Superior temporal gyrus (tissue), 1 donor: Measurements from ENCODE around the gene METTL15.
"Not testable (repeated sequence)": the region's sequence is repeated elsewhere in the genome, so short reads cannot be mapped to it uniquely, and the experiment has no call there.

Experiments used
- DNase-seq: peaks from one replicate; pipeline ENCODE4 v3.0.0-alpha.2; 2016; ENCODE audit errors: extremely low spot score

Gene METTL15

GRCh38 chr11:28296426-28296825 lies 188.2 kb downstream of the METTL15 start:
- no peak for DNase-seq

GRCh38 chr11:28298209-28298608 lies 190.0 kb downstream of the METTL15 start:
- DNase-seq = no peak

- no peak for DNase-seq
Measured at GRCh38 chr11:28303477-28304191, 195.4 kb downstream of the METTL15 start.

GRCh38 chr11:28315440-28315839 lies 207.3 kb downstream of the METTL15 start:
- no peak for DNase-seq

GRCh38 chr11:28318871-28319270 lies 210.7 kb downstream of the METTL15 start:
- DNase-seq = no peak

- no peak for DNase-seq
Measured at GRCh38 chr11:28323621-28324020, 215.4 kb downstream of the METTL15 start.

- not testable (repeated sequence) for DNase-seq
Measured at GRCh38 chr11:28332393-28332792, 224.2 kb downstream of the METTL15 start.

- DNase-seq = no peak
Measured at GRCh38 chr11:28337701-28338100, 229.5 kb downstream of the METTL15 start.

- no peak for DNase-seq
Measured at GRCh38 chr11:28338371-28338770, 230.2 kb downstream of the METTL15 start.

GRCh38 chr11:28339488-28339887 lies 231.3 kb downstream of the METTL15 start:
- DNase-seq = no peak

GRCh38 chr11:28342716-28343115 lies 234.5 kb downstream of the METTL15 start:
- no peak for DNase-seq

- no peak for DNase-seq
Measured at GRCh38 chr11:28343304-28344233, 235.4 kb downstream of the METTL15 start.

- no peak for DNase-seq
Measured at GRCh38 chr11:28346209-28346608, 238.0 kb downstream of the METTL15 start.

GRCh38 chr11:28346721-28347120 lies 238.5 kb downstream of the METTL15 start:
- DNase-seq = no peak

GRCh38 chr11:28347371-28347770 lies 239.2 kb downstream of the METTL15 start:
- DNase-seq = no peak

GRCh38 chr11:28350216-28350615 lies 242.0 kb downstream of the METTL15 start:
- no peak for DNase-seq

- DNase-seq = no peak
Measured at GRCh38 chr11:28353991-28354390, 245.8 kb downstream of the METTL15 start.

GRCh38 chr11:28366549-28367346 lies 258.6 kb downstream of the METTL15 start:
- no peak for DNase-seq

- not testable (repeated sequence) for DNase-seq
Measured at GRCh38 chr11:28378095-28378494, 269.9 kb downstream of the METTL15 start.
